Astrocyte (in vitro differentiated cells and primary cell): ENCODE results near the gene NRDC. TPM values are rescaled to one million over a fixed set of nuclear protein-coding genes. Genes with fewer than 3 reads are reported as not detected.

Experiments used
- DNase-seq: peaks from one replicate; pipeline ENCODE4 v3.0.0-alpha.2; 2010; ENCODE audit warnings: low read depth
- FAIRE-seq: peaks from 2 replicates; lab custom pipeline; 2011; peaks lifted over from hg19 to GRCh38; lab: Jason Lieb, UNC
- H2AFZ ChIP-seq: 2 replicates; pipeline ENCODE4 v1.6.0; 2012; ENCODE audit warnings: low read depth, low read length, inconsistent platforms
- H3K27ac ChIP-seq: 2 replicates; pipeline ENCODE4 v1.5.1; 2011; ENCODE audit warnings: low read depth, low read length, inconsistent platforms
- H3K27me3 ChIP-seq: 2 replicates; pipeline ENCODE4 v1.6.0; 2011; ENCODE audit warnings: low read length, inconsistent platforms; ENCODE audit not compliant: insufficient read depth
- H3K36me3 ChIP-seq: 2 replicates; pipeline ENCODE4 v1.5.1; 2011; ENCODE audit warnings: low read length, inconsistent platforms; ENCODE audit not compliant: insufficient read depth
- H3K4me1 ChIP-seq: 2 replicates; pipeline ENCODE4 v1.5.1; 2011; ENCODE audit warnings: low read length, inconsistent platforms; ENCODE audit not compliant: insufficient read depth
- H3K4me2 ChIP-seq: 2 replicates; pipeline ENCODE4 v1.6.0; 2012; ENCODE audit warnings: low read length, inconsistent platforms
- H3K4me3 ChIP-seq: 2 replicates; pipeline ENCODE4 v1.5.1; 2011; ENCODE audit warnings: low read depth, mild to moderate bottlenecking, low read length, inconsistent platforms; ENCODE audit not compliant: insufficient read depth
- H3K79me2 ChIP-seq: 2 replicates; pipeline ENCODE4 v1.6.0; 2012; ENCODE audit warnings: mild to moderate bottlenecking, low read length, inconsistent platforms; ENCODE audit not compliant: insufficient read depth
- H3K9ac ChIP-seq: 2 replicates; pipeline ENCODE4 v1.6.0; 2012; ENCODE audit warnings: mild to moderate bottlenecking, low read length, inconsistent platforms
- H3K9me3 ChIP-seq: 2 replicates; pipeline ENCODE4 v1.5.1; 2012; ENCODE audit warnings: low read depth, mild to moderate bottlenecking, low read length, inconsistent platforms; ENCODE audit not compliant: insufficient read depth
- H4K20me1 ChIP-seq: 2 replicates; pipeline ENCODE4 v1.6.0; 2012; ENCODE audit warnings: low read length, inconsistent platforms; ENCODE audit not compliant: insufficient read depth
- H3K27ac Mint-ChIP-seq: one replicate; pipeline ENCODE4 v1.8.0; 2021; ENCODE audit warnings: mild to moderate bottlenecking, mixed read lengths; ENCODE audit not compliant: unreplicated experiment
- H3K27me3 Mint-ChIP-seq: one replicate; pipeline ENCODE4 v1.8.0; 2021; ENCODE audit warnings: low read depth, mixed read lengths; ENCODE audit not compliant: unreplicated experiment
- H3K36me3 Mint-ChIP-seq: one replicate; pipeline ENCODE4 v1.8.0; 2021; ENCODE audit warnings: low read depth, mixed read lengths; ENCODE audit not compliant: unreplicated experiment
- H3K4me1 Mint-ChIP-seq: one replicate; pipeline ENCODE4 v1.8.0; 2021; ENCODE audit warnings: low read depth, mixed read lengths; ENCODE audit not compliant: unreplicated experiment
- H3K4me3 Mint-ChIP-seq: one replicate; pipeline ENCODE4 v1.8.0; 2021; ENCODE audit warnings: mild to moderate bottlenecking, moderate library complexity, mixed read lengths; ENCODE audit not compliant: unreplicated experiment
- H3K9me3 Mint-ChIP-seq: one replicate; pipeline ENCODE4 v1.8.0; 2021; ENCODE audit warnings: mild to moderate bottlenecking, mixed read lengths; ENCODE audit not compliant: unreplicated experiment
- EZH2 ChIP-seq: IDR thresholded peaks from 2 replicates; pipeline ENCODE4 v1.6.1; 2012; ENCODE audit warnings: mild to moderate bottlenecking, low read length, inconsistent platforms; ENCODE audit not compliant: insufficient read depth
- total RNA-seq: library from RNA; stranded (reverse); gene quantifications from 2 replicates; pipeline ENCODE4 v1.2.1, GENCODE V29; 2021
- TF ChIP-seq, protein P1 (sequence below): IDR thresholded peaks from 2 replicates; pipeline ENCODE4 v1.5.1; 2011; ENCODE audit warnings: low read depth, mild to moderate bottlenecking, inconsistent platforms, low read length, moderate library complexity; ENCODE audit not compliant: insufficient read depth

Gene NRDC
- total RNA-seq, 1 donor from 2014 or later: 170 TPM

DNA sequence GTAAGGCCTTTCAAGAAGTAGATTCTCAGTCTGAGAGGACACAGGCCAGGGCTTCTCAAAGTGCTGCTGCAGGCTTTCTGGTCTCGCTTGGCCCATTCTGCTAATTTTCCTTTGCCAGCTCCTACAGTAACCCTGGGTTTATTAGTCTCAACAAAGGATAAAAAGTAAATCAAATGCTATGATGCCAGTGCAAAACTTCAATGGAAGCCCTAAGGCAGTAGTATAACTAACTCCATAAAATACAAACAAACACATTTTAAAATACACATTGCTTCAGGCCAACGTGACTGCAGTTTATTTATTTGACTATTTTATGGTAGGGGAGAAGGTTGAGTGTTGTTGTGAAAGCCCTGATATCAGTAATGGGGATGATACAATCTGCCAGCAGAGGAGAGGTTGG lies 89.6 kb downstream of the NRDC start:
- Histone ChIP-seq H3K4me1 (no peaks in the 10 kb centered on the region), H3K27me3 (no peaks in the 10 kb centered on the region), H3K4me3 (no peak overlapping the region), H2AFZ (no peak overlapping the region), H3K4me2 (no peak overlapping the region), H3K79me2 (no peaks in the 10 kb centered on the region), H3K27ac (no peak overlapping the region), H4K20me1 (peaks cover 8% of the 10 kb centered on the region), H3K9ac (no peak overlapping the region), H3K36me3 (peaks cover 85% of the 10 kb centered on the region), H3K9me3 (no peaks in the 10 kb centered on the region)
- DNase-seq: no peak
- TF ChIP-seq, protein P1, sequence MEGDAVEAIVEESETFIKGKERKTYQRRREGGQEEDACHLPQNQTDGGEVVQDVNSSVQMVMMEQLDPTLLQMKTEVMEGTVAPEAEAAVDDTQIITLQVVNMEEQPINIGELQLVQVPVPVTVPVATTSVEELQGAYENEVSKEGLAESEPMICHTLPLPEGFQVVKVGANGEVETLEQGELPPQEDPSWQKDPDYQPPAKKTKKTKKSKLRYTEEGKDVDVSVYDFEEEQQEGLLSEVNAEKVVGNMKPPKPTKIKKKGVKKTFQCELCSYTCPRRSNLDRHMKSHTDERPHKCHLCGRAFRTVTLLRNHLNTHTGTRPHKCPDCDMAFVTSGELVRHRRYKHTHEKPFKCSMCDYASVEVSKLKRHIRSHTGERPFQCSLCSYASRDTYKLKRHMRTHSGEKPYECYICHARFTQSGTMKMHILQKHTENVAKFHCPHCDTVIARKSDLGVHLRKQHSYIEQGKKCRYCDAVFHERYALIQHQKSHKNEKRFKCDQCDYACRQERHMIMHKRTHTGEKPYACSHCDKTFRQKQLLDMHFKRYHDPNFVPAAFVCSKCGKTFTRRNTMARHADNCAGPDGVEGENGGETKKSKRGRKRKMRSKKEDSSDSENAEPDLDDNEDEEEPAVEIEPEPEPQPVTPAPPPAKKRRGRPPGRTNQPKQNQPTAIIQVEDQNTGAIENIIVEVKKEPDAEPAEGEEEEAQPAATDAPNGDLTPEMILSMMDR: no peak
- TF ChIP-seq EZH2: no peak
- FAIRE-seq: no peak
- peaks cover 44% of the 10 kb centered on the region for H3K36me3 Mint-ChIP-seq
- H3K4me3 Mint-ChIP-seq: no peak overlapping the region
- no peaks in the 10 kb centered on the region for H3K9me3 Mint-ChIP-seq
- H3K27me3 Mint-ChIP-seq: no peaks in the 10 kb centered on the region
- peaks cover 38% of the 10 kb centered on the region for H3K4me1 Mint-ChIP-seq
- no peak overlapping the region for H3K27ac Mint-ChIP-seq

DNA sequence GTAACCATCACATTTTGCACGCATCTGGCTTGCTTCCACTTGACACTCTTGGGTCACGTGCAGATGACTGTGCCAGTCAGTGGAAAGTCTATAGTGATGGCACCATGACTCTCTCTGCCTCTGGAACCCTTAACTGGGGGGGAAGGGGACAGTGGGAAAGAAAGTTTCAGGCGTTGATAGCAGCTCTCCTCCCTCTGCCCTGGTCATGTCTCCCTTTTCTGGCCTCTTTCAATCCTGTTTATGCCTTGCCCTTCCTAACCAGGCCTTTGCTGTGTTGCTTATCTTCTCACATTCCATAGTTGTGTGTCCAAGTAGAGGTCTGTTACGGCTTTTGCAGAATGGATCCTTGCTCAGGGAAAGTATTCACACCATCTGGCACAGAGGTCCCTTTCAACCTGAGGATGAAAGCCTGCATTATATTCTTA lies 93.5 kb downstream of the NRDC start:
- Histone ChIP-seq H3K27me3 (no peaks in the 10 kb centered on the region), H3K79me2 (no peaks in the 10 kb centered on the region), H3K27ac (no peak overlapping the region), H3K4me2 (no peak overlapping the region), H3K9ac (no peak overlapping the region), H3K36me3 (peaks cover 67% of the 10 kb centered on the region), H2AFZ (no peak overlapping the region), H4K20me1 (peaks cover 8% of the 10 kb centered on the region), H3K9me3 (no peaks in the 10 kb centered on the region), H3K4me1 (no peaks in the 10 kb centered on the region), H3K4me3 (no peak overlapping the region)
- Mint-ChIP-seq H3K4me3 (no peak overlapping the region), H3K27ac (no peak overlapping the region), H3K4me1 (peaks cover 21% of the 10 kb centered on the region), H3K36me3 (peaks cover 36% of the 10 kb centered on the region), H3K9me3 (no peaks in the 10 kb centered on the region), H3K27me3 (no peaks in the 10 kb centered on the region)
- TF ChIP-seq EZH2: no peak
- FAIRE-seq (no peak), DNase-seq (peak; percentile 39)

DNA sequence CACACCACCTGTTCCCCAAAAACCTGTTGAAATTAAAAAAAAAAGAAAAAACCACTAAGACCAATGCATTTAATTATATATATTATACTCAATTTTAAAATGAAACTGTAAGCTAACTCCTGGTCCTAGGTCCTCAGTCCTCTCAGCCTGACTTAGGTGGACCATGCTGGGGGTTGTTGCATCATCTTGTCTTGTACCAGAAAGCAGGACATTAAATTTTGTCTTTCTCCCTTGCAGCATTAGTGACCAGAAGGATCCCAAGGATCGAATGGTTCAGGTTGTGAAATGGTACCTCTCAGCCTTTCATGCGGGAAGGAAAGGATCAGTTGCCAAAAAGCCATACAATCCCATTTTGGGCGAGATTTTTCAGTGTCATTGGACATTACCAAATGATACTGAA lies 97.6 kb downstream of the NRDC start:
- Histone ChIP-seq H3K27me3 (no peaks in the 10 kb centered on the region), H3K36me3 (peaks cover 34% of the 10 kb centered on the region), H4K20me1 (peaks cover 5% of the 10 kb centered on the region), H3K27ac (no peak overlapping the region), H2AFZ (no peak overlapping the region), H3K4me3 (no peak overlapping the region), H3K9ac (no peak overlapping the region), H3K4me2 (no peak overlapping the region), H3K4me1 (no peaks in the 10 kb centered on the region), H3K9me3 (no peaks in the 10 kb centered on the region), H3K79me2 (no peaks in the 10 kb centered on the region)
- TF ChIP-seq, protein P1: no peak
- TF ChIP-seq EZH2: no peak
- Mint-ChIP-seq H3K27me3 (no peaks in the 10 kb centered on the region), H3K9me3 (no peaks in the 10 kb centered on the region), H3K4me1 (peaks cover 27% of the 10 kb centered on the region), H3K27ac (no peak overlapping the region), H3K36me3 (peaks cover 35% of the 10 kb centered on the region), H3K4me3 (no peak overlapping the region)
- FAIRE-seq: no peak
- DNase-seq: no peak
